K562 (cell line): ENCODE measurements around the gene MUC22. TPM values are rescaled to one million over a fixed set of nuclear protein-coding genes. Genes with fewer than 3 reads are reported as not detected.
A peak's percentile ranks its signal among the peaks of the same experiment; 100 is the strongest.

Source experiments
- C11orf30 ChIP-seq: fragments of 450-650 bp; IDR thresholded peaks from 2 replicates; pipeline ENCODE4 v1.6.1; 2016; ENCODE audit warnings: low read depth, mild to moderate bottlenecking
- CBFA2T3 ChIP-seq: fragments of 450-650 bp; IDR thresholded peaks from 2 replicates; pipeline ENCODE4 v1.6.1; 2017
- CBX8 ChIP-seq: fragments of 200-600 bp; sonication (generic); IDR thresholded peaks from 2 replicates; pipeline ENCODE4 v1.6.1; 2012; ENCODE audit warnings: borderline replicate concordance, mixed run types, low read depth, mild to moderate bottlenecking, moderate library complexity, mixed read lengths, low read length, control low read depth, inconsistent platforms; ENCODE audit not compliant: poor library complexity, severe bottlenecking; ENCODE audit errors: extremely low read depth
- FOXM1 ChIP-seq, 2 experiments: fragments of 450-650 bp in 1 of 2; sonication (generic) in 1 of 2; formaldehyde crosslinking in 1 of 2; IDR thresholded peaks; 2 replicates each; pipeline versions ENCODE4 v1.6.1 to v1.9.0; 2017 to 2022; ENCODE audit warnings: low read depth in 2 of 2, mild to moderate bottlenecking in 2 of 2, missing genetic modification reagents in 1 of 2, moderate library complexity in 1 of 2
- GABPB1 ChIP-seq: sonication (generic); formaldehyde crosslinking; IDR thresholded peaks from 2 replicates; pipeline ENCODE4 v1.8.0; 2022; ENCODE audit warnings: mild to moderate bottlenecking, missing genetic modification reagents
- HLTF ChIP-seq: fragments of 450-650 bp; IDR thresholded peaks from 2 replicates; pipeline ENCODE4 v1.6.1; 2016
- HMG20A ChIP-seq: fragments of 450-650 bp; formaldehyde crosslinking; conservative IDR thresholded peaks from 2 replicates; pipeline ENCODE4 v1.4.0; 2020; ENCODE audit warnings: mild to moderate bottlenecking, mixed read lengths
- KDM4B ChIP-seq, 2 experiments: fragments of 450-650 bp in 1 of 2; sonication (generic) in 1 of 2; IDR thresholded peaks; 2 replicates each; pipeline ENCODE4 v1.6.1; 2016 to 2017; ENCODE audit warnings: borderline replicate concordance in 2 of 2, antibody characterized with exemption in 1 of 2, low read depth in 1 of 2, mild to moderate bottlenecking in 1 of 2
- MAFG ChIP-seq: fragments of 450-650 bp; conservative IDR thresholded peaks from 2 replicates; pipeline ENCODE4 v1.6.1; 2016; ENCODE audit warnings: missing genetic modification characterization, missing compliant biosample characterization
- MTF1 ChIP-seq: fragments of 250-450 bp; sonication (Bioruptor Pico); IDR thresholded peaks from 2 replicates; pipeline ENCODE4 v1.9.0; 2021; ENCODE audit warnings: moderate library complexity, mild to moderate bottlenecking, inconsistent platforms, borderline replicate concordance
- NBN ChIP-seq: fragments of 450-650 bp; IDR thresholded peaks from 2 replicates; pipeline ENCODE4 v1.6.1; 2016; ENCODE audit warnings: low read depth, mild to moderate bottlenecking
- RFX5 ChIP-seq: IDR thresholded peaks from 2 replicates; pipeline ENCODE4 v1.6.1; 2011; ENCODE audit warnings: low read depth, mild to moderate bottlenecking, improper control_type of control experiment, low read length
- SMARCC2 ChIP-seq: fragments of 450-650 bp; IDR thresholded peaks from 2 replicates; pipeline ENCODE4 v1.6.1; 2017; ENCODE audit warnings: antibody characterized with exemption, moderate library complexity, mild to moderate bottlenecking, low read depth
- SREBF1 ChIP-seq: fragments of 150-350 bp; IDR thresholded peaks from 2 replicates; pipeline ENCODE4 v1.6.1; 2014; ENCODE audit warnings: antibody characterized with exemption, low read depth, low read length, borderline replicate concordance
- STAT6 ChIP-seq: sonication (generic); formaldehyde crosslinking; IDR thresholded peaks from 2 replicates; pipeline ENCODE4 v1.8.1; 2023; ENCODE audit warnings: mild to moderate bottlenecking, missing genetic modification reagents
- WHSC1 ChIP-seq: IDR thresholded peaks from one replicate; pipeline ENCODE4 v1.6.1; 2012; ENCODE audit warnings: low read length, control low read depth, inconsistent platforms
- ZC3H8 ChIP-seq: fragments of 450-650 bp; IDR thresholded peaks from 2 replicates; pipeline ENCODE4 v1.6.1; 2017
- ZNF311 ChIP-seq: fragments of 250-450 bp; sonication (Bioruptor Pico); IDR thresholded peaks from 2 replicates; pipeline ENCODE4 v1.4.0; 2020; ENCODE audit warnings: mild to moderate bottlenecking, moderate library complexity
- ZNF445 ChIP-seq: fragments of 250-450 bp; sonication (Bioruptor Pico); IDR thresholded peaks from 2 replicates; pipeline ENCODE4 v1.4.0; 2020; ENCODE audit warnings: low read depth, mild to moderate bottlenecking, moderate library complexity
- ZNF830 ChIP-seq: fragments of 250-450 bp; sonication (Bioruptor Pico); IDR thresholded peaks from 2 replicates; pipeline ENCODE4 v1.5.0; 2021; ENCODE audit warnings: mild to moderate bottlenecking
- polyA plus RNA-seq, 8 experiments: library from polyadenylated mRNA; depleted of rRNA in 4 of 8; stranded (reverse) in 5 of 8; unstranded in 3 of 8; fragments of >200 nt; fragmentation: Nextera tagmentation in 2 of 8; fragmentation: Illumina TruSeq in 1 of 8; extraction: Ambion mirVana in 2 of 8; extraction: Trizol in 1 of 8; gene quantifications; 2 replicates each; pipeline versions ENCODE4 v1.2.1 to v1.2.3, GENCODE V29; 2011 to 2014; ENCODE audit warnings: inconsistent platforms in 1 of 8, missing spikeins in 1 of 8
- small RNA-seq: library from RNA; depleted of rRNA; stranded (forward); fragments of <200 nt; gene quantifications from one replicate; pipeline ENCODE3, GENCODE V24; 2014
- total RNA-seq, 7 experiments: library from RNA; depleted of rRNA in 6 of 7; stranded (reverse); fragments of >200 nt in 6 of 7; fragmentation: Illumina TruSeq in 2 of 7; extraction: Trizol in 2 of 7; gene quantifications; 2 replicates each; pipeline versions ENCODE4 v1.2.1 to v1.2.3, GENCODE V29; 2011 to 2021; ENCODE audit warnings: low replicate concordance in 1 of 7

MUC22 gene
- total and polyA plus RNA-seq, 9 of the 15 experiments (the other 6 are each of a cell fraction or from before 2014, with no cell fraction given) = 0.01 to 0.03 TPM; not detected in 7

DNA sequence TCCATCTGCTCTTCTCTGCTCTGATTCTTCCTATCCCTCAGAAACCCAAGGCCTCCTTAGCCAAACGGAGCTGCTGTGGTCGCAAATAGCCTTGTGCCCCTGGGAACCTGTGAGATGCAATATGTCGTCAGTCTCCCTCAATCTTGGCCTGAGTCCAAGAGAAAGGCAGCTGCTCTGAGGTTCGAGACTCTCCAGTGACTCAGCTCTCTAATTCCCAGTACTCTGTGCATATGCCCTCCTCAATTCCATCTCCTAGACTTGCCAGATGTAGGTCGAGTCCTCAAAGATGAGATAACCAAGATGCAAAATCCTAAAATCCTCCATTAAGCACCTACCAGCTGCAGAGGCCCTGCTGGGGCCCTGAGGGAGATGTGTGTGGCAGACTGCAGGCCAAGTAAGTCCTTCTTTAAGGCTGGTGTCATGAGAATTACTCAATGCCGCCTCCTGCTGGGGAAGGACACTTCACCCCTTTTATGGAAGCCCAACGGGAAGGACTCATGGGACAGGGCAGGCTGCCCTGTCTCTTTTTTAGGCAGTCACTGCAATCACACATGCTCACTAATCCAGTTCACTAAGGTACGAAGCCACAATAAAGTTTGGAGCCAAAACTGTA is 73.6 kb downstream of the MUC22 start (continued):
- no peak for TF ChIP-seq STAT6
- TF ChIP-seq HMG20A (CRISPR knock-in tag) = no peak
- TF ChIP-seq CBX8 = no peak
- TF ChIP-seq MTF1 (CRISPR knock-in tag) = no peak
- TF ChIP-seq ZNF445 (CRISPR knock-in tag) = no peak
- no peak for TF ChIP-seq ZNF311 (CRISPR knock-in tag)
- peak; percentile 71 for TF ChIP-seq MAFG
- no peak for TF ChIP-seq RFX5
- 0 out of 2 replicates have a peak, but pooled peaks have one; percentile 44 for TF ChIP-seq ZNF830 (CRISPR knock-in tag)
- TF ChIP-seq FOXM1 (IDR thresholded peaks at IDR 0.05; ENCODE audit: low read depth) = no peak
- TF ChIP-seq FOXM1 (CRISPR knock-in tag; IDR thresholded peaks at IDR 0.05; ENCODE audit: low read depth) = no peak
- peak; percentile 54; the same call in 1 of the 2 replicates for TF ChIP-seq SMARCC2
- peak; percentile 86 for TF ChIP-seq C11orf30
- TF ChIP-seq CBFA2T3 = peak; percentile 45; the same call in 1 of the 2 replicates
- no peak for TF ChIP-seq ZC3H8
- peak; percentile 75 for TF ChIP-seq NBN
- no peak for TF ChIP-seq SREBF1
- no peak for TF ChIP-seq HLTF
- TF ChIP-seq GABPB1 = no peak
- no peak for TF ChIP-seq KDM4B (IDR thresholded peaks at IDR 0.05; ENCODE audit: borderline replicate concordance in 2 of 2, low read depth in 1 of 2)
- no peak for TF ChIP-seq WHSC1

Small RNA genes within 50 kb of the gene (small RNA-seq; reads per million reads assigned to genes)
- gene RNU6-1133P = not detected

Other genes starting within 250 kb of the MUC22 start
Only the 7 nearest of the 13 such genes appear.
- 30.5 and 55.3 TPM in 2 replicates for gene GTF2H4, start 102.3 kb upstream of the MUC22 start, total RNA-seq (2014; rRNA removed)
- gene GTF2H4, start 102.3 kb upstream of the MUC22 start, total RNA-seq (2014; rRNA removed; fragmentation: Illumina TruSeq; extraction: Trizol) = 36.1 and 39.6 TPM in 2 replicates
- 38.3 and 38.6 TPM in 2 replicates for gene GTF2H4, start 102.3 kb upstream of the MUC22 start, total RNA-seq (2015; rRNA removed; fragmentation: Illumina TruSeq; extraction: Trizol)
- gene GTF2H4, start 102.3 kb upstream of the MUC22 start, total RNA-seq (2021) = 70.6 and 80.5 TPM in 2 replicates
- 60.1 and 75.6 TPM in 2 replicates for gene GTF2H4, start 102.3 kb upstream of the MUC22 start, polyA plus RNA-seq (2011; rRNA removed)
- gene GTF2H4, start 102.3 kb upstream of the MUC22 start, polyA plus RNA-seq (2014; fragmentation: Illumina TruSeq; extraction: Trizol) = 57.1 and 76.3 TPM in 2 replicates
- gene GTF2H4, start 102.3 kb upstream of the MUC22 start, polyA plus RNA-seq (2014; fragmentation: Nextera tagmentation; extraction: Ambion mirVana) = 1 to 10 TPM; 3.6 to 5.2 TPM
- 86.1 and 95.0 TPM in 2 replicates for gene GTF2H4, start 102.3 kb upstream of the MUC22 start, polyA plus RNA-seq (2014; rRNA removed)
- gene VARS2, start 96.2 kb upstream of the MUC22 start, total RNA-seq (2014; rRNA removed) = 31.1 and 46.0 TPM in 2 replicates
- 16.8 and 18.5 TPM in 2 replicates for gene VARS2, start 96.2 kb upstream of the MUC22 start, total RNA-seq (2014; rRNA removed; fragmentation: Illumina TruSeq; extraction: Trizol)
- gene VARS2, start 96.2 kb upstream of the MUC22 start, total RNA-seq (2015; rRNA removed; fragmentation: Illumina TruSeq; extraction: Trizol) = 23.3 and 26.3 TPM in 2 replicates
- gene VARS2, start 96.2 kb upstream of the MUC22 start, total RNA-seq (2021) = 41.0 and 48.0 TPM in 2 replicates
- 35.1 and 56.2 TPM in 2 replicates for gene VARS2, start 96.2 kb upstream of the MUC22 start, polyA plus RNA-seq (2011; rRNA removed)
- gene VARS2, start 96.2 kb upstream of the MUC22 start, polyA plus RNA-seq (2014; fragmentation: Illumina TruSeq; extraction: Trizol) = 28.3 and 29.9 TPM in 2 replicates
- gene VARS2, start 96.2 kb upstream of the MUC22 start, polyA plus RNA-seq (2014; fragmentation: Nextera tagmentation; extraction: Ambion mirVana) = 1 to 10 TPM; 1.6 to 2.3 TPM
- gene VARS2, start 96.2 kb upstream of the MUC22 start, polyA plus RNA-seq (2014; rRNA removed) = 44.8 and 53.6 TPM in 2 replicates
- gene SFTA2, start 78.3 kb upstream of the MUC22 start, total RNA-seq (2014; rRNA removed) = not detected in 2 replicates
- gene SFTA2, start 78.3 kb upstream of the MUC22 start, total RNA-seq (2014; rRNA removed; fragmentation: Illumina TruSeq; extraction: Trizol) = not detected in 2 replicates
- not detected in 2 replicates for gene SFTA2, start 78.3 kb upstream of the MUC22 start, total RNA-seq (2015; rRNA removed; fragmentation: Illumina TruSeq; extraction: Trizol)
- 0.78 TPM in 1 of 2 replicates, not detected in the other for gene SFTA2, start 78.3 kb upstream of the MUC22 start, total RNA-seq (2021)
- gene SFTA2, start 78.3 kb upstream of the MUC22 start, polyA plus RNA-seq (2011; rRNA removed) = not detected in 2 replicates
- gene SFTA2, start 78.3 kb upstream of the MUC22 start, polyA plus RNA-seq (2014; fragmentation: Illumina TruSeq; extraction: Trizol) = not detected in 2 replicates
- gene SFTA2, start 78.3 kb upstream of the MUC22 start, polyA plus RNA-seq (2014; fragmentation: Nextera tagmentation; extraction: Ambion mirVana) = not detected
- gene SFTA2, start 78.3 kb upstream of the MUC22 start, polyA plus RNA-seq (2014; rRNA removed) = not detected in 2 replicates
- not detected in 2 replicates for gene MUCL3, start 69.5 kb upstream of the MUC22 start, total RNA-seq (2014; rRNA removed)
- not detected in 2 replicates for gene MUCL3, start 69.5 kb upstream of the MUC22 start, total RNA-seq (2014; rRNA removed; fragmentation: Illumina TruSeq; extraction: Trizol)
- gene MUCL3, start 69.5 kb upstream of the MUC22 start, total RNA-seq (2015; rRNA removed; fragmentation: Illumina TruSeq; extraction: Trizol) = not detected in 2 replicates
- gene MUCL3, start 69.5 kb upstream of the MUC22 start, total RNA-seq (2021) = not detected in 2 replicates
- gene MUCL3, start 69.5 kb upstream of the MUC22 start, polyA plus RNA-seq (2011; rRNA removed) = not detected in 2 replicates
- not detected in 2 replicates for gene MUCL3, start 69.5 kb upstream of the MUC22 start, polyA plus RNA-seq (2014; fragmentation: Illumina TruSeq; extraction: Trizol)
- gene MUCL3, start 69.5 kb upstream of the MUC22 start, polyA plus RNA-seq (2014; fragmentation: Nextera tagmentation; extraction: Ambion mirVana) = not detected
- gene MUCL3, start 69.5 kb upstream of the MUC22 start, polyA plus RNA-seq (2014; rRNA removed) = 0.07 TPM in 1 of 2 replicates, not detected in the other
- not detected in 2 replicates for gene MUC21, start 26.8 kb upstream of the MUC22 start, total RNA-seq (2014; rRNA removed)
- gene MUC21, start 26.8 kb upstream of the MUC22 start, total RNA-seq (2014; rRNA removed; fragmentation: Illumina TruSeq; extraction: Trizol) = not detected in 2 replicates
- not detected in 2 replicates for gene MUC21, start 26.8 kb upstream of the MUC22 start, total RNA-seq (2015; rRNA removed; fragmentation: Illumina TruSeq; extraction: Trizol)
- not detected in 2 replicates for gene MUC21, start 26.8 kb upstream of the MUC22 start, total RNA-seq (2021)
- not detected in 2 replicates for gene MUC21, start 26.8 kb upstream of the MUC22 start, polyA plus RNA-seq (2011; rRNA removed)
- gene MUC21, start 26.8 kb upstream of the MUC22 start, polyA plus RNA-seq (2014; fragmentation: Illumina TruSeq; extraction: Trizol) = not detected in 2 replicates
- not detected for gene MUC21, start 26.8 kb upstream of the MUC22 start, polyA plus RNA-seq (2014; fragmentation: Nextera tagmentation; extraction: Ambion mirVana)
- not detected in 2 replicates for gene MUC21, start 26.8 kb upstream of the MUC22 start, polyA plus RNA-seq (2014; rRNA removed)
- gene C6orf15, start 102.1 kb downstream of the MUC22 start, total RNA-seq (2014; rRNA removed) = not detected in 2 replicates
- gene C6orf15, start 102.1 kb downstream of the MUC22 start, total RNA-seq (2014; rRNA removed; fragmentation: Illumina TruSeq; extraction: Trizol) = not detected in 2 replicates
- not detected in 2 replicates for gene C6orf15, start 102.1 kb downstream of the MUC22 start, total RNA-seq (2015; rRNA removed; fragmentation: Illumina TruSeq; extraction: Trizol)
- gene C6orf15, start 102.1 kb downstream of the MUC22 start, total RNA-seq (2021) = not detected in 2 replicates
- not detected in 2 replicates for gene C6orf15, start 102.1 kb downstream of the MUC22 start, polyA plus RNA-seq (2011; rRNA removed)
- not detected in 2 replicates for gene C6orf15, start 102.1 kb downstream of the MUC22 start, polyA plus RNA-seq (2014; fragmentation: Illumina TruSeq; extraction: Trizol)
- not detected for gene C6orf15, start 102.1 kb downstream of the MUC22 start, polyA plus RNA-seq (2014; fragmentation: Nextera tagmentation; extraction: Ambion mirVana)
- gene C6orf15, start 102.1 kb downstream of the MUC22 start, polyA plus RNA-seq (2014; rRNA removed) = not detected in 2 replicates
- not detected in 2 replicates for gene PSORS1C1, start 104.3 kb downstream of the MUC22 start, total RNA-seq (2014; rRNA removed)
- gene PSORS1C1, start 104.3 kb downstream of the MUC22 start, total RNA-seq (2014; rRNA removed; fragmentation: Illumina TruSeq; extraction: Trizol) = not detected in 2 replicates
- gene PSORS1C1, start 104.3 kb downstream of the MUC22 start, total RNA-seq (2015; rRNA removed; fragmentation: Illumina TruSeq; extraction: Trizol) = not detected in 2 replicates
- gene PSORS1C1, start 104.3 kb downstream of the MUC22 start, total RNA-seq (2021) = not detected in 2 replicates
- 0.14 TPM in 1 of 2 replicates, not detected in the other for gene PSORS1C1, start 104.3 kb downstream of the MUC22 start, polyA plus RNA-seq (2011; rRNA removed)
- gene PSORS1C1, start 104.3 kb downstream of the MUC22 start, polyA plus RNA-seq (2014; fragmentation: Illumina TruSeq; extraction: Trizol) = not detected in 2 replicates
- gene PSORS1C1, start 104.3 kb downstream of the MUC22 start, polyA plus RNA-seq (2014; fragmentation: Nextera tagmentation; extraction: Ambion mirVana) = under 1 TPM in 1 of 2 experiments, not detected in 1; 0.11 TPM
- 0.27 TPM in 1 of 2 replicates, not detected in the other for gene PSORS1C1, start 104.3 kb downstream of the MUC22 start, polyA plus RNA-seq (2014; rRNA removed)